Neural progenitor cell (in vitro differentiated cells): Measurements from ENCODE around the gene FRMD5. TPM values are rescaled to one million over a fixed set of nuclear protein-coding genes. Genes with fewer than 3 reads are reported as not detected.

Experiments used
- DNase-seq: peaks from one replicate; pipeline ENCODE4 v3.0.0-alpha.2; 2016; ENCODE audit warnings: low spot score
- H2AFZ ChIP-seq: fragments of 200-600 bp; sonication (generic); replicated peaks from 2 replicates; pipeline ENCODE4 v1.6.1; 2016; ENCODE audit warnings: antibody characterized with exemption
- H3F3A ChIP-seq: fragments of 200-600 bp; sonication (generic); 2 replicates; pipeline ENCODE4 v1.6.1; 2016; ENCODE audit warnings: antibody characterized with exemption, low read depth
- H3K27ac ChIP-seq: fragments of 200-600 bp; sonication (generic); 2 replicates; pipeline ENCODE4 v1.5.1; 2016; ENCODE audit warnings: mild to moderate bottlenecking
- H3K27me3 ChIP-seq: fragments of 200-600 bp; sonication (generic); 2 replicates; pipeline ENCODE4 v1.6.1; 2016; ENCODE audit warnings: mild to moderate bottlenecking, moderate library complexity
- H3K36me3 ChIP-seq: fragments of 200-600 bp; sonication (generic); 2 replicates; pipeline ENCODE4 v1.5.1; 2016
- H3K4me1 ChIP-seq: fragments of 200-600 bp; sonication (generic); 2 replicates; pipeline ENCODE4 v1.6.1; 2016; ENCODE audit warnings: mixed run types
- H3K4me2 ChIP-seq: fragments of 200-600 bp; sonication (generic); 2 replicates; pipeline ENCODE4 v1.6.1; 2016
- H3K4me3 ChIP-seq: fragments of 200-600 bp; sonication (generic); 2 replicates; pipeline ENCODE4 v1.5.1; 2016
- H3K79me2 ChIP-seq: fragments of 200-600 bp; sonication (generic); 2 replicates; pipeline ENCODE4 v1.6.1; 2016; ENCODE audit warnings: low read depth
- H3K9ac ChIP-seq: fragments of 200-600 bp; sonication (generic); 2 replicates; pipeline ENCODE4 v1.6.1; 2016
- H3K9me3 ChIP-seq: fragments of 200-600 bp; sonication (generic); 2 replicates; pipeline ENCODE4 v1.5.1; 2016; ENCODE audit warnings: low read depth
- H4K20me1 ChIP-seq: fragments of 200-600 bp; sonication (generic); 2 replicates; pipeline ENCODE4 v1.6.1; 2016; ENCODE audit warnings: low read depth
- H3K27ac Mint-ChIP-seq: 3 replicates; pipeline ENCODE4 v1.8.0; 2021; ENCODE audit warnings: mixed read lengths
- H3K27me3 Mint-ChIP-seq: 2 replicates; pipeline ENCODE4 v1.8.0; 2022; ENCODE audit warnings: low read depth, mild to moderate bottlenecking, inconsistent platforms, moderate library complexity, mixed read lengths; ENCODE audit not compliant: insufficient read depth
- H3K36me3 Mint-ChIP-seq: 3 replicates; pipeline ENCODE4 v1.8.0; 2021; ENCODE audit warnings: mixed read lengths
- H3K4me1 Mint-ChIP-seq: 3 replicates; pipeline ENCODE4 v1.8.0; 2021; ENCODE audit warnings: mixed read lengths
- H3K4me3 Mint-ChIP-seq: 3 replicates; pipeline ENCODE4 v1.8.0; 2021; ENCODE audit warnings: mild to moderate bottlenecking, moderate library complexity, mixed read lengths
- H3K9me3 Mint-ChIP-seq: 3 replicates; pipeline ENCODE4 v1.8.0; 2020; ENCODE audit warnings: mixed read lengths
- CTCF ChIP-seq: fragments of 200-600 bp; sonication (generic); IDR thresholded peaks from 2 replicates; pipeline ENCODE4 v1.5.1; 2017; ENCODE audit warnings: antibody characterized with exemption, mild to moderate bottlenecking
- EZH2 ChIP-seq: fragments of 200-600 bp; sonication (generic); IDR thresholded peaks from 2 replicates; pipeline ENCODE4 v1.6.1; 2017; ENCODE audit warnings: antibody characterized with exemption, mild to moderate bottlenecking, moderate library complexity
- EZH2phosphoT487 ChIP-seq: fragments of 200-600 bp; sonication (generic); IDR thresholded peaks from 2 replicates; pipeline ENCODE4 v1.6.1; 2017; ENCODE audit warnings: antibody characterized with exemption
- total RNA-seq: library from RNA; depleted of rRNA; stranded (reverse); fragments of >200 nt; gene quantifications from 2 replicates; pipeline ENCODE4 v1.2.3, GENCODE V29; 2015; ENCODE audit warnings: low replicate concordance

The FRMD5 gene
- total RNA-seq, 1 donor from 2014 or later = 10.1 TPM

GRCh38 chr15:44173813-44174212, 21.3 kb downstream of the FRMD5 start:
- Histone ChIP-seq H3K9me3 (no peaks in the 10 kb centered on the region), H3K36me3 (no peaks in the 10 kb centered on the region), H3K4me1 (no peaks in the 10 kb centered on the region), H4K20me1 (no peaks in the 10 kb centered on the region), H3K4me2 (no peak overlapping the region), H2AFZ (no peak overlapping the region), H3K4me3 (no peak overlapping the region), H3K27ac (no peak overlapping the region), H3K79me2 (no peaks in the 10 kb centered on the region), H3F3A (no peaks in the 10 kb centered on the region), H3K27me3 (no peaks in the 10 kb centered on the region), H3K9ac (no peak overlapping the region)
- no peak for DNase-seq
- no peaks in the 10 kb centered on the region for H3K4me1 Mint-ChIP-seq
- H3K4me3 Mint-ChIP-seq = no peak overlapping the region
- no peak for TF ChIP-seq CTCF
- no peak for TF ChIP-seq EZH2phosphoT487
- H3K27ac Mint-ChIP-seq = no peak overlapping the region
- H3K27me3 Mint-ChIP-seq = no peaks in the 10 kb centered on the region
- H3K9me3 Mint-ChIP-seq = no peaks in the 10 kb centered on the region
- H3K36me3 Mint-ChIP-seq = no peaks in the 10 kb centered on the region

- no peak overlapping the region for H3K27ac Mint-ChIP-seq
- Histone ChIP-seq H3K9ac (no peak overlapping the region), H3K4me2 (no peak overlapping the region)
Measured at GRCh38 chr15:44163370-44163769, 31.7 kb downstream of the FRMD5 start.

GRCh38 chr15:44160796-44161195, 34.3 kb downstream of the FRMD5 start:
- Mint-ChIP-seq H3K27ac (no peak overlapping the region), H3K36me3 (peaks cover 2% of the 10 kb centered on the region), H3K9me3 (no peaks in the 10 kb centered on the region), H3K4me3 (no peak overlapping the region), H3K4me1 (peaks cover 13% of the 10 kb centered on the region), H3K27me3 (no peaks in the 10 kb centered on the region)
- H3K27me3 ChIP-seq = no peaks in the 10 kb centered on the region
- H2AFZ ChIP-seq = no peak overlapping the region
- no peaks in the 10 kb centered on the region for H3K9me3 ChIP-seq
- H3K4me2 ChIP-seq = no peak overlapping the region
- H3K27ac ChIP-seq = no peak overlapping the region
- H3F3A ChIP-seq = peaks cover 17% of the 10 kb centered on the region
- no peaks in the 10 kb centered on the region for H3K36me3 ChIP-seq
- no peak for DNase-seq
- H3K79me2 ChIP-seq = no peaks in the 10 kb centered on the region
- TF ChIP-seq CTCF (no peak), EZH2phosphoT487 (no peak), EZH2 (no peak)
- H3K4me3 ChIP-seq = no peak overlapping the region
- H3K4me1 ChIP-seq = no peaks in the 10 kb centered on the region
- H4K20me1 ChIP-seq = peaks cover 4% of the 10 kb centered on the region
- H3K9ac ChIP-seq = no peak overlapping the region

More at GRCh38 chr15:44163370-44163769, 31.7 kb downstream of the FRMD5 start:
- peaks cover 2% of the 10 kb centered on the region for H3K36me3 Mint-ChIP-seq
- peaks cover 17% of the 10 kb centered on the region for H3F3A ChIP-seq
- H3K4me3 Mint-ChIP-seq = no peak overlapping the region
- H3K27me3 ChIP-seq = no peaks in the 10 kb centered on the region
- DNase-seq = no peak
- H3K27ac ChIP-seq = no peak overlapping the region
- H3K4me1 ChIP-seq = no peaks in the 10 kb centered on the region
- H3K36me3 ChIP-seq = no peaks in the 10 kb centered on the region
- H3K9me3 ChIP-seq = no peaks in the 10 kb centered on the region
- H2AFZ ChIP-seq = no peak overlapping the region
- H4K20me1 ChIP-seq = peaks cover 4% of the 10 kb centered on the region
- no peaks in the 10 kb centered on the region for H3K79me2 ChIP-seq
- no peaks in the 10 kb centered on the region for H3K27me3 Mint-ChIP-seq
- TF ChIP-seq EZH2 (no peak), EZH2phosphoT487 (no peak), CTCF (no peak)
- H3K9me3 Mint-ChIP-seq = no peaks in the 10 kb centered on the region
- peaks cover 9% of the 10 kb centered on the region for H3K4me1 Mint-ChIP-seq
- no peak overlapping the region for H3K4me3 ChIP-seq
